Loucy (cell line): ENCODE results near the gene FBXW8.

Source experiments
- H2AFZ ChIP-seq: fragments of 200-600 bp; sonication (generic); 2 replicates; pipeline ENCODE4 v1.6.0; 2016; ENCODE audit warnings: antibody characterized with exemption, mild to moderate bottlenecking, low read length, moderate library complexity
- H3F3A ChIP-seq: fragments of 200-600 bp; 2 replicates; pipeline ENCODE4 v1.6.0; 2016; ENCODE audit warnings: antibody characterized with exemption, low read depth, mild to moderate bottlenecking
- H3K27me3 ChIP-seq: fragments of 200-600 bp; sonication (generic); 2 replicates; pipeline ENCODE4 v1.6.1; 2014; ENCODE audit warnings: low read length, mild to moderate bottlenecking; ENCODE audit not compliant: insufficient read depth, poor library complexity, severe bottlenecking
- H3K36me3 ChIP-seq: fragments of 200-600 bp; sonication (generic); 2 replicates; pipeline ENCODE4 v1.6.1; 2016; ENCODE audit warnings: low read length; ENCODE audit not compliant: insufficient read depth
- H3K4me1 ChIP-seq: fragments of 200-600 bp; sonication (generic); 2 replicates; pipeline ENCODE4 v1.5.1; 2014; ENCODE audit warnings: low read length, mild to moderate bottlenecking; ENCODE audit not compliant: insufficient read depth, poor library complexity, severe bottlenecking
- H3K4me2 ChIP-seq: fragments of 200-600 bp; sonication (generic); 2 replicates; pipeline ENCODE4 v1.6.0; 2014; ENCODE audit warnings: antibody characterized with exemption, low read length, low read depth, mild to moderate bottlenecking; ENCODE audit not compliant: poor library complexity, severe bottlenecking
- H3K4me3 ChIP-seq: fragments of 200-600 bp; sonication (generic); 2 replicates; pipeline ENCODE4 v1.5.1; 2014; ENCODE audit warnings: low read length, mild to moderate bottlenecking, mixed read lengths; ENCODE audit not compliant: poor library complexity, severe bottlenecking
- H3K79me2 ChIP-seq: fragments of 200-600 bp; sonication (generic); 2 replicates; pipeline ENCODE4 v1.6.1; 2014; ENCODE audit warnings: low read length; ENCODE audit not compliant: insufficient read depth
- H3K9ac ChIP-seq: fragments of 200-600 bp; sonication (generic); 2 replicates; pipeline ENCODE4 v1.6.0; 2014; ENCODE audit warnings: mild to moderate bottlenecking, low read depth, low read length, moderate library complexity; ENCODE audit not compliant: poor library complexity, severe bottlenecking
- H3K9me2 ChIP-seq: fragments of 200-600 bp; sonication (generic); replicated peaks from 2 replicates; pipeline ENCODE4 v1.6.1; 2016; ENCODE audit warnings: low read depth, low read length, mixed read lengths
- H3K9me3 ChIP-seq: fragments of 200-600 bp; sonication (generic); 2 replicates; pipeline ENCODE4 v1.6.1; 2014; ENCODE audit warnings: mild to moderate bottlenecking, antibody characterized with exemption, low read length, low read depth; ENCODE audit not compliant: insufficient read depth
- H4K20me1 ChIP-seq: fragments of 200-600 bp; sonication (generic); 2 replicates; pipeline ENCODE4 v1.6.0; 2014; ENCODE audit warnings: antibody characterized with exemption, low read length, mild to moderate bottlenecking; ENCODE audit not compliant: insufficient read depth, poor library complexity, severe bottlenecking
- CTCF ChIP-seq: fragments of 200-600 bp; sonication (generic); conservative IDR thresholded peaks from 2 replicates; pipeline ENCODE4 v1.5.1; 2014; ENCODE audit warnings: mild to moderate bottlenecking, antibody characterized with exemption, low read length
- EZH2phosphoT487 ChIP-seq: fragments of 200-600 bp; IDR thresholded peaks from 2 replicates; pipeline ENCODE4 v1.6.1; 2018; ENCODE audit warnings: antibody characterized with exemption, mild to moderate bottlenecking, moderate library complexity, borderline replicate concordance

The FBXW8 gene

DNA sequence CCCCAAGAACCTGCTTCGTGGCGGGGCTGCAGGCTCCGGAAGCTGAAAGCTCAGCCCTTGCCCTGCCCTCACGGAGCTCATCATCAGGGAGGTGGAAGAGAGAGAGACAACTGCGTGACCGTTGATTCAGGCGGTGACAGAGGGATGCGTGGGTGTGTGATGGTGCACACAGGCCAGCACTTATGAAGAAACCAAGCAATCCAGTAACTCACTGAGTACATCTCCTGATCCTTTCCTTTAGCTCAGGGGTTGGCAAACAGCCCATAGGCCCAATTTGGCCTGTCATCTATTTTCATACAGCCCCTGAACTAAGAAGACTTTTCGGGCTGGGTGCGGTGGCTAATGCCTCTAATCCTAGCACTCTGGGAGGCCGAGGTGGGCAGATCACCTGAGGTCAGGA lies 138.5 kb downstream of the FBXW8 start:
- H3K4me1 ChIP-seq = peaks cover 53% of the 10 kb centered on the region

DNA sequence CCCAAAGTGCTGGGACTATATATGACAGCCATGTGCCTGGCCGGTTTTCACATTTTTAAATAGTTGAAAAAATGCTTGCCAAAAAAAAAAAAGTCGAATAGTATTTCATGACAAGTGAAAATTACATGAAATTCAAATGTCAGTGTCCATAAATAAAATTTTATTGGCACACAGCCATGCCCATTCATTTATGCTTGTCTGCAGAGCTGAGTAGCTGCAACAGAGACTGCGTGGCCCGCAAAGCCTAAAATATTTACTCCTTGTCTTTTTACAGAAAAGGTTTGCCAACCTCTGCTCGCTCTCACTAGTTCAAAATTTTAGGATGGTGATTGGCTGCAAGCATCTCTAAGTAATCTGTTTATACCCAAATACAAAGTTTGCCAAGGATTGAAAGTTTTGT lies 139.3 kb downstream of the FBXW8 start:
- no peaks in the 10 kb centered on the region for H3K9me3 ChIP-seq
- peaks cover 46% of the 10 kb centered on the region for H3K4me1 ChIP-seq
- no peaks in the 10 kb centered on the region for H3K27me3 ChIP-seq
- TF ChIP-seq EZH2phosphoT487 = no peak
- no peak for TF ChIP-seq CTCF
- H4K20me1 ChIP-seq = no peaks in the 10 kb centered on the region
- no peak overlapping the region for H2AFZ ChIP-seq
- peaks cover 51% of the 10 kb centered on the region for H3K79me2 ChIP-seq
- no peak overlapping the region for H3K4me2 ChIP-seq
- no peaks in the 10 kb centered on the region for H3K9me2 ChIP-seq
- no peak overlapping the region for H3K9ac ChIP-seq
- peaks cover 56% of the 10 kb centered on the region; the same call in 1 of the 2 replicates for H3K36me3 ChIP-seq
- no peak overlapping the region for H3K4me3 ChIP-seq
- H3F3A ChIP-seq = no peaks in the 10 kb centered on the region

More for the DNA sequence above, 138.5 kb downstream of the FBXW8 start:
- no peaks in the 10 kb centered on the region for H4K20me1 ChIP-seq
- no peaks in the 10 kb centered on the region for H3K9me2 ChIP-seq
- H3K9me3 ChIP-seq = no peaks in the 10 kb centered on the region
- no peak overlapping the region for H3K4me2 ChIP-seq
- H3K4me3 ChIP-seq = no peak overlapping the region
- H3F3A ChIP-seq = no peaks in the 10 kb centered on the region
- no peaks in the 10 kb centered on the region for H3K27me3 ChIP-seq
- H3K36me3 ChIP-seq = peaks cover 48% of the 10 kb centered on the region; the same call in 1 of the 2 replicates
- H3K9ac ChIP-seq = no peak overlapping the region
- H2AFZ ChIP-seq = no peak overlapping the region
- TF ChIP-seq EZH2phosphoT487 = no peak
- TF ChIP-seq CTCF = no peak
- H3K79me2 ChIP-seq = peaks cover 44% of the 10 kb centered on the region

DNA sequence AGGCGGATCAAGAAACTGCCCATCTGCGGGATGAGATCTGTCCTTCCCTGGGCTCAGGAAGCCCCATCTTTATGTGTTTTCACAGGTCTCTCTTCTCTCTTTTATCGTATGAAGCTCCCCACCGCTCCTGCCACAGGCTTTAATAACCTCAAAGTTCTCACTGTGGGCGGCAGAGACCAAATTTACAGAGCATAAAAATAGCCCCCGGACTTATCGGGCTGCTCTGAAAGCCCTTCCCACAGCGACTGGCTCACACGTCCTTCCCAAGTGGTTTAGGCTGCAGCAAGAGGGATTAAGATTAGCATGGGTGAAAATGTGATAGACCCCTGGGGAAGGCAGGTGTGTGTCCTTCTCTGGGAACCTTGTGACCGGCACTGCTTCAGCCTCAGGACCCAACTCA lies 140.6 kb downstream of the FBXW8 start:
- TF ChIP-seq CTCF = no peak
- TF ChIP-seq EZH2phosphoT487 = no peak
- Histone ChIP-seq H3K36me3 (peaks cover 64% of the 10 kb centered on the region; the same call in 1 of the 2 replicates), H3K4me2 (no peak overlapping the region), H3K4me1 (peaks cover 34% of the 10 kb centered on the region), H3K4me3 (no peak overlapping the region), H3K9me2 (no peaks in the 10 kb centered on the region), H3K9ac (peak overlapping the region; percentile 23), H2AFZ (no peak overlapping the region), H3F3A (no peaks in the 10 kb centered on the region), H4K20me1 (no peaks in the 10 kb centered on the region), H3K9me3 (no peaks in the 10 kb centered on the region), H3K27me3 (no peaks in the 10 kb centered on the region), H3K79me2 (peaks cover 63% of the 10 kb centered on the region)
